ENCODE results near the gene AMPD3.

- TF ChIP-seq POLR2A (IDR thresholded peaks at IDR 0.05) (no peak), CTCF (IDR thresholded peaks at IDR 0.05) (no peak), POLR2AphosphoS5 (IDR thresholded peaks at IDR 0.05) (no peak)
Measured at GRCh38 chr11:10499874-10500601, 45.0 kb downstream of the AMPD3 start.
